CD4-positive, alpha-beta T cell treated with Interferon alpha-2 for 1 hour (primary cell): ENCODE data around the gene NFATC1.

Experiments used
- DNase-seq, 2 donors: peaks; one replicate each; pipeline ENCODE4 v3.0.0-alpha.2; 2020 to 2022

The NFATC1 gene

DNA sequence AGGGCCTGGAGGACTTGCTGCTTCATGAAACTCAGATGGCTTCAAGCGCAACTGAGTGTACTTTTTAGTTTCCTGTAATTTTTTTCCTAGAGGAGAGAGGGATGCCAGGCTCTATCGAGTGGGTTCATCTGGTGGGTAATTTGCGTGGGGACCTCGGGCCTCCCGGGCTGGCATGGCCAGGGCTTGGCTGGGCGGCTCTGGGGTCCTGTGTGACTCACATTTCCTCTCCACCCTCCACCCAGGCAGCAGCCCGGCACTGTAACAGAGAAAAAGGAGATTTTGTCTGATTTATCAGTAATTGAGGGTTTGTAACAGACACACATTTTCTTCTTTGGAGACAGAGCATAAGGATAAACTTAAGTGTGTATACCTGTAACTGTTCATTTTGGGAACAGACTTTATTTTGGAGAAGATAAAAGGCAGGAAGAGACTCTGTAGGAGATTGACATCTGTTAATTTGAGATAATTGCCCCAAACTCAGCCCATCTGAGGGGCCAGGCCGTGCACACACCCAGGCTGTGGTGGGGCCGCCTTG lies 64.3 kb downstream of the NFATC1 start:
- no peak for DNase-seq

DNA sequence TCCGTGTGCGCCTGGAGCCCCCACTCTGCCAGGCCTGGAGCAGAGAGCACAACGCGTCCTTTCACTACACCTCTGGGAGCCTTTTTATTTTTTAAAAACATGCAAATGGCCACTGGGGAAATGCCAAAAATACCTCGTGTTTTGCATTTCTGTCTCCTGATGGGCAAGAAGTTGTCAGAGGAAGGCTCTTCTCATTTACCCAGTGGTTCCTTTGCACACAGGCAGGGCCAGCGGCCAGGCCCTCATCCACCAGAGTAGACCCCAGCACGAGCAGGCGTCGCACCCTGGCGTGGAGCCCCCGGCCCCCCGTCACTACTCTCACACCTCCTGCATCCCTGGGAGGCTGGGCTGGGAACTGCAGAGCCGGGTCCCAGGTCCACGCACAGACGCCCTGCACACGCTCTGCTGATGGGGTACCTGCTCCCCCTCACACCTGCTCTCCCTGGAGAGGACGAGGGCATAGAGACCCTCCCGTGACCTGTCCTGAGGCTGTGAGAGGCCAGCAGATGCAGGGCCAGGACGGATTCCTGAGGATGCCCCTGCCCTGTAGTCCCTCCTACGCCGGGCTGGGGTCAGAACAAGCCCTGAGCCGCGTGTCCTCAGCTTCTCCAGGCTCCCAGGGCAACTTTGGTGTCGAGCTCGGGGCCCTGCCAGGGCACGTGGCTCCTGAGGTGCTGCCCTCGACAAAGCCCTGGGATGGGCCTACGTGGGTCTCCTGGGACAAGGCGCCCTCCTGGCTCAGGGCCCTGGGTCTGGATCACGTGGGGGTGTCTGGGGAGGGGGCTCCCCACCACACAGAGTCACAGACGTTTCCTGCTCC lies 65.0 kb downstream of the NFATC1 start:
- DNase-seq: no peak

DNA sequence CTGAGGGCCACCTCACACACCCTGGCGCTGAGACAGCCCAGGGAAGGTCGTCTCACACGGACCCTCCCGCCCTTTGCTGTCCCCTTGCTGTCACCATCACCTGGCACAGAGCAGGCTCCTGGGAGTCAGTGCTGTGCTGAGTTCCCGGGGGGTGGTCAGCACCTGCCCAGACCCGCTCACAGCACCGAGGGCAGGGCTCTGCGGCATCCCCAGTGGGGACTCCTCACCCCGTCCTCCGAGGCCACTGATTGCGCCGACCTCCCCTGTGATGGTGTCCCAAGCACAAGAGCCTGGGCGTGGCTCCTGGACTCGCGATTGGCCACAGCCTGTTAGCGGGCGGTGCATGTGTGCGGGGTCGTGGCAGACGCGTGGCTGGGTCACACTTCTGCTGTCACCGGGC lies 65.9 kb downstream of the NFATC1 start:
- DNase-seq: no peak

- no peak for DNase-seq
Observed at GRCh38 chr18:79463424-79463960, 67.8 kb downstream of the NFATC1 start.

- peak in 1 of 2 donors; percentile 44 for DNase-seq
Observed at GRCh38 chr18:79465392-79465991, 69.8 kb downstream of the NFATC1 start.

DNA sequence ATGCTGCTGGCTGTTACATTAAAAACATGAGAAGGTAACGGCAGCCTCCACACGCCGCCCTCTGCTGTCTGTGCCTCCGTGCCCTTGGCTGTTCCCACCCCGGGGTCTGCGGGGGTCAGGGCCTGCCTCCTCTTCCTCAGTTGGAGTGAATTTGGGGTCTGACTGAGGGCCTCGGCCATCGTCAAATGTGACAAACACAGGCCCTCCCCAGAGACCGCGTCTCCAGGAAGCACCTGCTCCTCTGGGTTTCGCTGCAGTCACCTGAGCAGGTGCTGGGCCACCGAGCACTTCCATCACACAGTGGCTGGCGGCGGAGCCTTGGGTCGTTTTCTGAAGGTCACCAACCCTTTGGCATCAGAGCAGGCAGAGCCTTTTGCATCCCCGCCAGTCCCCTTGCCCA lies 70.9 kb downstream of the NFATC1 start:
- peak in 1 of 2 donors; percentile 65 for DNase-seq

DNA sequence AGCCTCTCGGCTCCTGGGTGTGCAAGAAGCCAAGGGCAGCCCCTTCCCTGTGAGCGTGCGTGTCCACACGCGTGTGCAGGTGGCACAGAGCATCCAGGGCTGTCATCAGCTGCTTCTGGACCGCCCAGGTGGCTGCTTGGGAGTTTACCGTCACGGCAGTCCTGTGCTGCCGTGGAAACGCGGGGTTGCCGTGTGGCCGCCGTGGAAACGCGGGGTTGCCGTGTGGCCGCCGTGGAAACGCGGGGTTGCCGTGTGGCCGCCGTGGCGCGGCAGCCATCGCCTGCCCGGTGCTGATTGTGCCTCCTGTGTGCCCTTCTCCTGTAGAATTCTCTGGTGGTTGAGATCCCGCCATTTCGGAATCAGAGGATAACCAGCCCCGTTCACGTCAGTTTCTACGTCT lies 71.4 kb downstream of the NFATC1 start:
- DNase-seq: no peak

- DNase-seq: no peak
Observed at GRCh38 chr18:79468119-79468789, 72.5 kb downstream of the NFATC1 start.

- no peak for DNase-seq
Observed at GRCh38 chr18:79469309-79469708, 73.6 kb downstream of the NFATC1 start.

DNA sequence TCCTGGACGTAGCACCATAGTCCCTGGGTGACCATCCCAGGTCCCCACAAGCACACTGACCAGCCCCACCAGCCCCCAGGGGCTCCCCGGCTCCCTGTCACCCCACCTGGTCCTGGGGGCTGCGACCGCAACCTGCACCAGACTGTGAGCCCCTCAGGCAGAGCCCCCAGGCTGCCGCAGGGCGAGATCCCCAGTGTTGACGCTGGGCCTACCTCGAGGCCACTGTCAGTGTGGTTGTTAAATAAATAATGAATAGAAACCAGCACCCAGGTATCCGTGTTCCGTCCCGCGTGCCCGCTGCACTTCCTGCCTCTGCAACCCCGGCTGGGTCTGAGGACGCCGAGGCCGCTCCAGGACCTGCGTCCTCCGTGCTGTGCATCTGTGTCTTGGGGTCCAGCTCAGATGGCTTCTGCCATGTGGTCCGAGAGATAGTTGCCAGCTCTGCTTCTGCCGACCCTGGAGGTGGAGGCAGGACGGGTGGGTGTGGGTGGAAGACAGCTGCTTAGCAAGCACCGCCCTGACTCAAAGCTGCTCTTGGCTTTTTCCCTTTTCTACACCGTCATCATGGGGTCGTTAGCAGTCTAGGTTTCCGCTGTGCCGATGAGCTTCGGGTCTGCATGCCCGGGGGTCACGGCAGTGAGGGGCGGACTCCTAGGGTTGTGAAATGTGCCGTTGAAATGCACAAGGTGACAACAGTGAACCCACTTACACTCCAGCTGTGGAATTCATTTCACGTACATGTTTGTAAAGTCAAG lies 74.2 kb downstream of the NFATC1 start:
- no peak for DNase-seq

GRCh38 chr18:79470547-79470946 lies 74.8 kb downstream of the NFATC1 start:
- DNase-seq: no peak

GRCh38 chr18:79471046-79471445 lies 75.3 kb downstream of the NFATC1 start:
- DNase-seq: no peak

GRCh38 chr18:79471597-79471996 lies 75.9 kb downstream of the NFATC1 start:
- no peak for DNase-seq

DNA sequence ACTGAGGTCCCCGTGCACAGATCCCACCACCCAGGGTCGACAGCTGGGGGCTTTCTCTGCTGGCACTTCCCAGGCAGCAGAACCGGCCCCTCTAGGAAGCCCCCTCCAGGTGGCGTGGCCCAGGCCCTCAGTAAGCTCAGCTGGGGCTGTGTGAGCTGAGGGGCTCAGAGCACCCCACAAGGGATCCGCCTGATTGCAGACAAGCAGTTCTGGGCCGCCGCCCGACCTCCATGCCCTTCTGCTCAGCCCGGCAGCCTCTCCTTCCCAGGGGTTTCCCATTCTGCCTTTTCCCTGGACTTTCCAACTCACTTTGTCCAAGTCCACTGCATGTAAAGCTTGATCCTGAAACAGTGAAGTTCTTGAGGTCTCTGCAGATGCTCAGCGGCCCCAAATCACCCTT lies 76.4 kb downstream of the NFATC1 start:
- no peak for DNase-seq

GRCh38 chr18:79472946-79473345 lies 77.2 kb downstream of the NFATC1 start:
- no peak for DNase-seq

- no peak for DNase-seq
Observed at GRCh38 chr18:79476031-79476917, 80.5 kb downstream of the NFATC1 start.

GRCh38 chr18:79476918-79477571 lies 81.3 kb downstream of the NFATC1 start:
- DNase-seq: no peak

DNA sequence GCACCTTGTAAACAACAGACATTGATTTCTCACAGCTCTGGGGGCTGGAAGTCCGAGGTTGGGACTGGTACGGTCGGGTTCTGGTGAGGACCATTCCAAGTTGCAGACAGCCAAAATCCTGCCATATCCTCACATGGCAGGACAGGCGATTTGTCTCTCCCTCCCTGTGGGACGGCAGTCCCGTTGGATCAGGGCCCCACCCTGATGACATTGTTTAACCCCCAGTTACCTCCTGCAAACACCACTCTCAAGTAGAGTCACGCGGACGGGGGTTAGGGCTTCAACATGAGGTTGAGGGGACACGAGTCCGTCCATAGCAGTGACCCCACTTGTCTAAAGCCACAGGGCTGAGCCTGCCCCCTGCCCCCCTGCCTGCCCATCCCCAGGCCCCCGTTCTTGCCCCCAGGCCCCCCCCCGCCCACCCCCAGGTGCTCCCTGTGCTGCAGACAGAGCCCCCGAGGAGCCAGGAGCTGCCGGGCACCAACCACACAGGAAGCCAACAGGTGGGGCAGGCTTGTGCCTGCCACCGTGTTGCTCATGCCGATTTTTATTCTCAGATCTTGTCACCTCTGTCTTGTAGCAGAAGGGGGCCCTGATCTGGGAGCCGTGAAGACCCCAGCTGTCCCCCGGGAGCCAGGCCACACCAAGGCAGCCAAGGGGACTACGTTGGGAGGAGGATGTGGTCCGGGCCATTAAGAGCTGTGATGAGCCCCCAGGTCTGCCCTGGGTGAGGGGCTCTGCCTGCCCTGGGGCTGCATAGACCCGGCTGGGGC lies 82.2 kb downstream of the NFATC1 start:
- DNase-seq: no peak

DNA sequence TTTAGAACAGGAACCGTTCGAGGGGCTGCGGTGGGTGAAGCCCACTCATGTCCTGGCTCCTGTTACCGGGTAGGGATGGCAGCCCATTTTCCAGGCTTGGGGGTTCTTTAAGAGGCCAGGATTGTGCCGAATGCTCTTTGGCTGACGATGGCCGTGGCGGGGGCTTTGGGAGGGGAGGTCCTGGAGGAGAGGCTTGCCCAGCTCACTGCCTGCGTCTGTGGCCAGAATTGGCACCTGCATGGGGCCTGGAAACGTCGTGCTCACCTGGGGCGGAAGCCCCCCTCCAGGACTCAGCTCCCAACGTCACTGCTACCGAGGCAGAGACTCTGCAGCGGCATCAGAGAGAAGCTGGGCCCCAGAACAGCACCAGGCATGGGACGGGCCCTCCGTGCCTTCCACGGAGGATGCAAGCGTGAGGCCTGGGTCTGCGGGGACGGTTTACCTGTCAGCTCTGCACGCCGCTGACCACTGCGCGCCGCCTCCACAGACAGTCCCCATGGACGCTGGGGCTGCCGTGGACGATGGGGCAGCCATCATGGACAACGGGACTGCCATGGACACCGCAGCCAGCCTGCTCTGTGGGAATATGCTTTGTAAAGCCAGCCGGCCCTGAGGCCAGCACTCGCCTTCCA lies 82.9 kb downstream of the NFATC1 start:
- DNase-seq: no peak
